ENCODE data around the gene GSTT4.
"Not testable (repeated sequence)": the region's sequence is repeated elsewhere in the genome, so short reads cannot be mapped to it uniquely, and the experiment has no call there.

Gene GSTT4

GRCh38 chr22:23951383-23951782, 53.9 kb downstream of the GSTT4 start:
- DNase-seq = not testable (repeated sequence)

DNA sequence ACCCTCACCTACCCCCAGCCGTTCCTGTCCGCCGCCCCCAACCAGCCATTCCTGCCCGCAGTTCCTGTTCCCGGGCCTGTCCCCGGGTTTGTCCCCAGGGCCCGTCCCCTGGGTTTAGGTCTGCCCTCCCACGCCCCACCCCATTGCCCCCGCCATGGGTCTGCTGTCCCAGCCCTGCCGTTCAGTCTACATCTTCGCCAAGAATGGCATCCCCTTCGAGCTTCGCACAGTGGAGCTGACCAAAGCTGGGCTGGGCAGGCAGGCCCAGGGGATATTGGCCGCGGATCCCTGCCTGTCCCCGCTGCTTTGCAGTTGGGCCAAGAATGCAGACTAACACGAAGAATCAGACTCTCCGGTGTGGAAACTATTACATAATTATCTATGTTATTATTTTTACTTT, 55.5 kb downstream of the GSTT4 start:
- not testable (repeated sequence) for DNase-seq
